GM12878 (cell line): ENCODE measurements around the gene MED13L. TPM values are rescaled to one million over a fixed set of nuclear protein-coding genes. Genes with fewer than 3 reads are reported as not detected.

Experiments used
- ATAC-seq: fragments of 200-7000 bp; cut with Tn5 transposase; 3 replicates; pipeline ENCODE4 v1.9.1; 2020; ENCODE audit warnings: mild to moderate bottlenecking, moderate library complexity
- BruUV-seq: library from RNA; stranded (reverse); fragments of 400-500 nt; replicated peaks from 2 replicates; lab custom pipeline; 2021; lab: Mats Ljungman, UMichigan
- CTCF ChIA-PET: fragments of 300-600 bp; sonication (Branson Sonifier 250); formaldehyde crosslinking; extraction: SDS; loops from one replicate; lab custom pipeline; 2021; ENCODE audit warnings: inconsistent platforms; lab: Yijun Ruan, JAX
- POLR2A ChIA-PET: fragments of 350-600 bp; formaldehyde crosslinking; extraction: SDS; loops from one replicate; lab custom pipeline; 2021; ENCODE audit warnings: inconsistent platforms; lab: Charles Lee
- RAD21 ChIA-PET: fragments of 300-600 bp; sonication (Branson Sonifier 250); formaldehyde crosslinking; loops from one replicate; lab custom pipeline; 2023; ENCODE audit warnings: antibody characterized with exemption; ENCODE audit not compliant: unreplicated experiment; lab: Charles Lee
- SMC1A ChIA-PET: fragments of 300-600 bp; sonication (Branson Sonifier 250); formaldehyde crosslinking; loops from one replicate; lab custom pipeline; 2023; ENCODE audit not compliant: unreplicated experiment, uncharacterized antibody; lab: Charles Lee
- DNase-seq: peaks from one replicate; pipeline ENCODE4 v3.0.0-alpha.2; 2011; ENCODE audit warnings: low read depth, low spot score
- FAIRE-seq: peaks from 3 replicates; lab custom pipeline; 2011; peaks lifted over from hg19 to GRCh38; lab: Jason Lieb, UNC
- H2AFZ ChIP-seq: 2 replicates; pipeline ENCODE4 v1.6.0; 2011; ENCODE audit warnings: low read depth, low read length, control low read depth; ENCODE audit not compliant: control insufficient read depth
- H3K27ac ChIP-seq: 2 replicates; pipeline ENCODE4 v1.5.1; 2011; ENCODE audit warnings: control low read depth; ENCODE audit not compliant: control insufficient read depth, insufficient read depth
- H3K27me3 ChIP-seq, 2 experiments: replicated peaks in 1 of 2; 2 replicates each; pipeline versions ENCODE4 v1.6.0 to v1.6.1; 2011; ENCODE audit warnings: low read length in 1 of 2; ENCODE audit not compliant: control insufficient read depth in 2 of 2, insufficient read depth in 2 of 2
- H3K36me3 ChIP-seq, 2 experiments: 2 replicates each; pipeline ENCODE4 v1.5.1; 2011; ENCODE audit warnings: low read length in 1 of 2; ENCODE audit not compliant: control insufficient read depth in 2 of 2, insufficient read depth in 2 of 2
- H3K4me1 ChIP-seq: 2 replicates; pipeline ENCODE4 v1.6.1; 2011; ENCODE audit warnings: mild to moderate bottlenecking, low read length, moderate library complexity, mixed read lengths; ENCODE audit not compliant: control insufficient read depth, insufficient read depth
- H3K4me2 ChIP-seq: 2 replicates; pipeline ENCODE4 v1.6.0; 2011; ENCODE audit warnings: control low read depth; ENCODE audit not compliant: control insufficient read depth, insufficient read depth
- H3K4me3 ChIP-seq: fragments of 200-600 bp; sonication (generic); 2 replicates; pipeline ENCODE4 v1.5.1; 2016
- H3K79me2 ChIP-seq: 2 replicates; pipeline ENCODE4 v1.6.0; 2011; ENCODE audit warnings: low read length; ENCODE audit not compliant: control insufficient read depth, insufficient read depth
- H3K9ac ChIP-seq: 2 replicates; pipeline ENCODE4 v1.8.0; 2011; ENCODE audit warnings: low read length, control low read depth, mixed read lengths; ENCODE audit not compliant: control insufficient read depth, insufficient read depth
- H3K9me3 ChIP-seq: replicated peaks from 3 replicates; pipeline ENCODE4 v1.5.1; 2011; ENCODE audit warnings: mild to moderate bottlenecking, low read length; ENCODE audit not compliant: control insufficient read depth, insufficient read depth
- H4K20me1 ChIP-seq: 2 replicates; pipeline ENCODE4 v1.6.0; 2011; ENCODE audit not compliant: control insufficient read depth, insufficient read depth
- CREB1 ChIP-seq: IDR thresholded peaks from 2 replicates; pipeline ENCODE4 v1.6.1; 2012; ENCODE audit warnings: low read depth, mild to moderate bottlenecking, inconsistent platforms
- EGR1 ChIP-seq, 2 experiments: IDR thresholded peaks; 1 replicate in 1 of 2; 2 replicates in 1 of 2; pipeline ENCODE4 v1.6.1; 2011 to 2012; ENCODE audit warnings: low read depth in 2 of 2, low read length in 2 of 2, borderline replicate concordance in 1 of 2, mild to moderate bottlenecking in 1 of 2, moderate library complexity in 1 of 2
- EP300 ChIP-seq, 2 experiments: fragments of 150-350 bp in 1 of 2; IDR thresholded peaks; 2 replicates each; pipeline ENCODE4 v1.6.1; 2011 to 2012; ENCODE audit warnings: low read depth in 2 of 2, low read length in 2 of 2, borderline replicate concordance in 1 of 2, improper control_type of control experiment in 1 of 2, inconsistent platforms in 1 of 2; ENCODE audit not compliant: control insufficient read depth in 1 of 2
- GATAD2B ChIP-seq: fragments of 450-650 bp; conservative IDR thresholded peaks from 2 replicates; pipeline ENCODE4 v1.6.1; 2017; ENCODE audit warnings: low read depth, mild to moderate bottlenecking, moderate library complexity
- HDAC6 ChIP-seq: fragments of 200-600 bp; sonication (generic); IDR thresholded peaks from one replicate; pipeline ENCODE4 v1.8.0; 2017; ENCODE audit warnings: antibody characterized with exemption; ENCODE audit not compliant: unreplicated experiment
- IKZF1 ChIP-seq: fragments of 450-650 bp; conservative IDR thresholded peaks from 2 replicates; pipeline ENCODE4 v1.6.1; 2017; ENCODE audit warnings: antibody characterized with exemption, mild to moderate bottlenecking
- IKZF2 ChIP-seq, 2 experiments: fragments of 450-650 bp; IDR thresholded peaks; 2 replicates each; pipeline ENCODE4 v1.6.1; 2017; ENCODE audit warnings: mild to moderate bottlenecking in 2 of 2, moderate library complexity in 2 of 2
- NR2F1 ChIP-seq: fragments of 450-650 bp; conservative IDR thresholded peaks from 2 replicates; pipeline ENCODE4 v1.6.1; 2017; ENCODE audit warnings: mild to moderate bottlenecking
- PAX5 ChIP-seq: IDR thresholded peaks from 2 replicates; pipeline ENCODE4 v1.6.1; 2011; ENCODE audit warnings: low read depth, low read length, borderline replicate concordance
- PML ChIP-seq: IDR thresholded peaks from 2 replicates; pipeline ENCODE4 v1.6.1; 2012; ENCODE audit warnings: low read length, inconsistent platforms
- RB1 ChIP-seq: fragments of 450-650 bp; formaldehyde crosslinking; IDR thresholded peaks from 2 replicates; pipeline ENCODE4 v1.6.1; 2017; ENCODE audit warnings: mild to moderate bottlenecking, borderline replicate concordance
- RCOR1 ChIP-seq: conservative IDR thresholded peaks from 2 replicates; pipeline ENCODE4 v1.6.1; 2012; ENCODE audit warnings: low read depth, low read length, improper control_type of control experiment
- RFX5 ChIP-seq: IDR thresholded peaks from 2 replicates; pipeline ENCODE4 v1.6.1; 2011; ENCODE audit warnings: low read depth, low read length, improper control_type of control experiment
- SUPT20H ChIP-seq: IDR thresholded peaks from 2 replicates; pipeline ENCODE4 v1.6.1; 2011; ENCODE audit warnings: low read depth, mild to moderate bottlenecking, low read length, moderate library complexity, borderline replicate concordance; ENCODE audit not compliant: control insufficient read depth
- WGBS: methylation state at CpG from one replicate; pipeline ENCODE4 v1.1.6; 2016; ENCODE audit warnings: low lambda C conversion rate; ENCODE audit not compliant: insufficient replicate concordance, insufficient coverage; ENCODE audit errors: missing lambda C conversion rate; 5-methylcytosine and 5-hydroxymethylcytosine counted together
- in situ Hi-C: fragments of 300-500 bp; cut with MboI; formaldehyde crosslinking; loops from 9 replicates; pipeline ENCODE4 v1.14.3; 2018; ENCODE audit warnings: mixed read lengths
- intact Hi-C: fragments of 100-400 bp; cut with micrococcal nuclease; formaldehyde crosslinking; loops from one replicate; pipeline ENCODE4 v1.14.2; 2022; ENCODE audit not compliant: unreplicated experiment
- polyA plus RNA-seq, 11 experiments: library from polyadenylated mRNA; depleted of rRNA in 4 of 11; unstranded in 6 of 11; stranded (reverse) in 5 of 11; fragments of >200 nt; fragmentation: Nextera tagmentation in 4 of 11; fragmentation: Illumina TruSeq in 1 of 11; extraction: Ambion mirVana in 4 of 11; extraction: Trizol in 1 of 11; gene quantifications; 1 replicate in 1 of 11; 2 replicates in 10 of 11; pipeline versions ENCODE4 v1.2.1 to v1.2.3, GENCODE V29; 2011 to 2016; ENCODE audit warnings: inconsistent platforms in 2 of 11, missing spikeins in 2 of 11, low read depth in 1 of 11
- total RNA-seq, 4 experiments: library from RNA; depleted of rRNA in 3 of 4; stranded (reverse); fragments of >200 nt in 3 of 4; fragmentation: Illumina TruSeq in 1 of 4; extraction: Trizol in 1 of 4; gene quantifications; 2 replicates each; pipeline versions ENCODE4 v1.2.1 to v1.2.3, GENCODE V29; 2013 to 2021
- TF ChIP-seq, protein P1 (sequence below): IDR thresholded peaks from 2 replicates; pipeline ENCODE4 v1.6.1; 2011; ENCODE audit warnings: low read depth, low read length, improper control_type of control experiment, borderline replicate concordance
- TF ChIP-seq, protein P2 (sequence below): fragments of 450-650 bp; IDR thresholded peaks from 2 replicates; pipeline ENCODE4 v1.6.1; 2016; ENCODE audit warnings: mild to moderate bottlenecking

Gene MED13L
- total and polyA plus RNA-seq, 10 of the 15 experiments (the other 5 are each of a cell fraction or from before 2014, with no cell fraction given), result 3.7 to 30.1 (median 9.1) TPM

DNA sequence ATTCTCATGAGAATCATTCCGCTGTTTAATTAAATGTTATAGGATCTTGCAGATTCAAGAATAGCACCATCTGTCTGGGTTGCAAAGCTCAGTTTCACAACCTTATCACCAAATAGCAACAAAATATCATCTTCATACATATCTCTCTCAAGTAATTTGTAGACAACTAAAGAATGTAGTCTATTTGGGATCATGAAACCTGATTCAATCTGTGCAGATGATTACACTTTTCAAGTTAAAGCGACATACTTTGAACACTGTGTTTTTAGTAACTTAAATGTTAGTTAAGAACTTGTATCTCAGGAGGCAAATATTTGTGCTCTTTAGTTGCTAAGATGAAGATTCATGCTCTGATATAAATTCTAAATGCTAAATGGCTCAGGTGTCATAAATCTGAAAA is 14.8 kb downstream of the MED13L start:
- H3K9me3 ChIP-seq, result no peaks in the 10 kb centered on the region
- peaks cover 0 to 3% of the 10 kb centered on the region in 2 experiments; a peak in 1 of 4 replicates for H3K27me3 ChIP-seq
- no peaks in the 10 kb centered on the region for H3K4me1 ChIP-seq
- H2AFZ ChIP-seq, result no peak overlapping the region
- H3K79me2 ChIP-seq, result peaks cover 1% of the 10 kb centered on the region
- no peak overlapping the region for H3K9ac ChIP-seq
- ChIA-PET RAD21 (no interaction called here), SMC1A (no interaction called here), CTCF (interaction anchor here (1.3 to 1.8 kb wide), 2 partner anchors 13 to 338 kb away, joined by 4 read pairs; no protein-coding TSS in a partner anchor)
- ATAC-seq, result no peak
- WGBS, result 88% methylated on average over 2 of the region's 2 CpGs
- in situ Hi-C loops, result no loop called here
- no peak for DNase-seq
- no peak overlapping the region for H3K4me2 ChIP-seq
- BruUV-seq, result no TSS peak
- no peak for FAIRE-seq
- no peak overlapping the region for H3K27ac ChIP-seq
- TF ChIP-seq, protein P1, sequence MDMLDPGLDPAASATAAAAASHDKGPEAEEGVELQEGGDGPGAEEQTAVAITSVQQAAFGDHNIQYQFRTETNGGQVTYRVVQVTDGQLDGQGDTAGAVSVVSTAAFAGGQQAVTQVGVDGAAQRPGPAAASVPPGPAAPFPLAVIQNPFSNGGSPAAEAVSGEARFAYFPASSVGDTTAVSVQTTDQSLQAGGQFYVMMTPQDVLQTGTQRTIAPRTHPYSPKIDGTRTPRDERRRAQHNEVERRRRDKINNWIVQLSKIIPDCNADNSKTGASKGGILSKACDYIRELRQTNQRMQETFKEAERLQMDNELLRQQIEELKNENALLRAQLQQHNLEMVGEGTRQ, result no peak
- TF ChIP-seq EGR1 (IDR thresholded peaks at IDR 0.05; ENCODE audit: borderline replicate concordance in 1 of 2, low read depth in 2 of 2, low read length in 2 of 2) (no peak), HDAC6 (no peak), PAX5 (no peak), PML (no peak), RCOR1 (no peak), CREB1 (no peak), GATAD2B (no peak), IKZF2 (IDR thresholded peaks at IDR 0.05) (no peak), RFX5 (no peak), RB1 (no peak), IKZF1 (no peak), SUPT20H (no peak), EP300 (IDR thresholded peaks at IDR 0.05; ENCODE audit: borderline replicate concordance in 1 of 2, control insufficient read depth in 1 of 2, low read depth in 2 of 2, low read length in 2 of 2) (no peak), NR2F1 (no peak)
- TF ChIP-seq, protein P2, sequence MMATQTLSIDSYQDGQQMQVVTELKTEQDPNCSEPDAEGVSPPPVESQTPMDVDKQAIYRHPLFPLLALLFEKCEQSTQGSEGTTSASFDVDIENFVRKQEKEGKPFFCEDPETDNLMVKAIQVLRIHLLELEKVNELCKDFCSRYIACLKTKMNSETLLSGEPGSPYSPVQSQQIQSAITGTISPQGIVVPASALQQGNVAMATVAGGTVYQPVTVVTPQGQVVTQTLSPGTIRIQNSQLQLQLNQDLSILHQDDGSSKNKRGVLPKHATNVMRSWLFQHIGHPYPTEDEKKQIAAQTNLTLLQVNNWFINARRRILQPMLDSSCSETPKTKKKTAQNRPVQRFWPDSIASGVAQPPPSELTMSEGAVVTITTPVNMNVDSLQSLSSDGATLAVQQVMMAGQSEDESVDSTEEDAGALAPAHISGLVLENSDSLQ, result no peak
- TF ChIP-seq, all 136 proteins: peak for 0
- POLR2A ChIA-PET, result interaction anchor here (0.5 kb wide), 1 partner anchor 304 kb away, joined by 3 read pairs; no protein-coding TSS in a partner anchor
- no peaks in the 10 kb centered on the region for H3K36me3 ChIP-seq
- H4K20me1 ChIP-seq, result peaks cover 10% of the 10 kb centered on the region
- H3K4me3 ChIP-seq, result no peak overlapping the region
- intact Hi-C loops, result no loop called here
